Measurements from ENCODE around the gene SLC9A9. TPM values are rescaled to one million over a fixed set of nuclear protein-coding genes. Genes with fewer than 3 reads are reported as not detected.

Gene SLC9A9
- total RNA-seq, 4 donors from 2014 or later, result 7.8 to 19.6 (median 13.4) TPM

DNA sequence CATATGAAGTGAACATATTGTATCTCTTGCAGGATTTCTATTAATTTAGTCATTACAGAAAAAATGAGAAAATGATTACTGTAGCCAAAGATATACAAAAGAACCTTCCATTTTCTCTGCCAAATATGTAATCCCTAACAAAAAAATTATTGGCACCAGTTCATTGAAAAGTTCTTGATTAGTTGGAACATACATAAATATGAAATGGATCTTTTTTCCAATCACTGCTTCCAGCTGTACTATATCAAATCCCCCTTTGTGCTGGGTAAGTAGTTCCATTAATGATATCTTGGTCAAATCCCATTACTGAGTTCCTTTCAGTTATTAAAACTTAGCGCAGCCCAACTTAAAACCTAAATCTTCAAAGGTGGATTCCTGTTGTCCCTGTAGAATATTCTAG lies 263.8 kb downstream of the SLC9A9 start:
- Histone ChIP-seq H3K4me3 (replicated peaks in 1 of 3) (no peak overlapping the region), H3K9me3 (no peaks in the 10 kb centered on the region), H3K27me3 (no peaks in the 10 kb centered on the region), H3K36me3 (no peaks in the 10 kb centered on the region), H3K27ac (no peak overlapping the region), H3K4me1 (peaks cover 11 to 16% of the 10 kb centered on the region in 2 donors)
- intact Hi-C loops (cut with DNase I), result no loop called here
- WGBS, 2 donors, result 89 to 92% methylated on average over 1 of the region's 1 CpG
- DNase-seq, result no peak
- TF ChIP-seq, protein P1, sequence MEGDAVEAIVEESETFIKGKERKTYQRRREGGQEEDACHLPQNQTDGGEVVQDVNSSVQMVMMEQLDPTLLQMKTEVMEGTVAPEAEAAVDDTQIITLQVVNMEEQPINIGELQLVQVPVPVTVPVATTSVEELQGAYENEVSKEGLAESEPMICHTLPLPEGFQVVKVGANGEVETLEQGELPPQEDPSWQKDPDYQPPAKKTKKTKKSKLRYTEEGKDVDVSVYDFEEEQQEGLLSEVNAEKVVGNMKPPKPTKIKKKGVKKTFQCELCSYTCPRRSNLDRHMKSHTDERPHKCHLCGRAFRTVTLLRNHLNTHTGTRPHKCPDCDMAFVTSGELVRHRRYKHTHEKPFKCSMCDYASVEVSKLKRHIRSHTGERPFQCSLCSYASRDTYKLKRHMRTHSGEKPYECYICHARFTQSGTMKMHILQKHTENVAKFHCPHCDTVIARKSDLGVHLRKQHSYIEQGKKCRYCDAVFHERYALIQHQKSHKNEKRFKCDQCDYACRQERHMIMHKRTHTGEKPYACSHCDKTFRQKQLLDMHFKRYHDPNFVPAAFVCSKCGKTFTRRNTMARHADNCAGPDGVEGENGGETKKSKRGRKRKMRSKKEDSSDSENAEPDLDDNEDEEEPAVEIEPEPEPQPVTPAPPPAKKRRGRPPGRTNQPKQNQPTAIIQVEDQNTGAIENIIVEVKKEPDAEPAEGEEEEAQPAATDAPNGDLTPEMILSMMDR (IDR thresholded peaks at IDR 0.05), result no peak
- TF ChIP-seq POLR2A (IDR thresholded peaks at IDR 0.05), result no peak

DNA sequence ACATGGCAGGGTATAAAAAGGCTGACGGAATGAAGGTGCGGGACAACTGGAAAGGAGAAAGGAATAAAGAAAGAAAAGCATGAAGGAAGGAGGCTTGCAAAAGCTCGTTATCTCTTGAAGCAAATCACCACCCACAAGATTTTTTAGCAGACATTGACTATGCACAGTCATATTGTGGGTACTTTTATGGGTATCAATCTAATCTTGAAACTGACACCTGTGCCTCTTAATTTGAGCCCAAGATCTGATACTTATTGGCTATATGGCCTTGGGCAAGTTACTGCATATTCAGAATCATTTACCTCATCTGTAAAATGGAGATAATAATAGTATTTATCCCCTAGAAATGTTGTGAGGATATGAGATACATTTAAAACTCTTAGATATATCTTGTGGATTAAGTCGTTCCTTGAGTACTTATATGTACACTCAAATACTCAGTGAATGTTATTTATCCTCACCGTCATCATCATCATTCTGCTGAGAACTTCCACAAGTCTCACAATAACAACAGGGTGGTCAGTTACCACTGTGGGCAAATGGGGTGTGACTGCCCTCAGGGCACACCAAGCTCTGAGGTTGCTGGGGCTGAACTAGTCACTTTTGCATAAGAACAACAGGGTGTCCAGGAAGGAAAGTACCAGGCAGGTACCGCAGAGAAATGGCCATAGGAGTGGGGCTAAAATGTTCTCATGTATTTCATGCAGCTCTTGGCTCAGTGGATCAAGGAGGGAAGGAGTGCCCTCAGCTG lies 266.1 kb downstream of the SLC9A9 start:
- intact Hi-C loops (cut with DNase I), result no loop called here
- no peaks in the 10 kb centered on the region for H3K9me3 ChIP-seq
- 95 to 96% methylated on average over 6 of the region's 6 CpGs for WGBS, 2 donors

DNA sequence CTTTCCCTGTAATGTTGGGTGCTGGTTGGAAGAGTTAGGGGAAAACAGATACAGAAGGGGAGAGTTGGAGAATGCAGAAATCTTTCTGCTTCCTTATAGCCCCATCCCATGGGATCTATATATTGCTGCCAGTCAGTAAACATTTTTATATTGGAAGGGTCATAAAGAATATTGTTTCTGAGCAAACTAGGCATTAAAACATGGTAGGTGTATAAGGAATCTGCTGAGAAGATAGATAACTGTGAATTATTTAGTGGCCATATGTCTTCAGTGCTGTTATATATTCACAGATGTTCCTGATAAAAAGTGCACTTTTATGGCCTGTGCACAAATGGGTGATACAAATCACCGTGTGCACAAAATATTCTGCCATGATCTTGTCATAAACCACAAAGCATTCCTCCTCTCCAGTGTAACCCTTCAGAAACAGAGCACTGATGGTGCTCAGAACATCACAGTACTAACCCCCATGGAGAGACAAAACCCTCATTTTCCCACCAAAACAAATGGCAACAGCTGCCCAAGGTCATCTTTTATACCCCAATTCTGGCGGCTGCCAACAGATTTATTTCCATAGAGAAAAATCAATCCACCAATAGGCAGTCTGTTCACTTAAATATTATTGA lies 269.3 kb downstream of the SLC9A9 start:
- WGBS, 2 donors, result 94 to 95% methylated on average over 2 of the region's 2 CpGs
- H3K36me3 ChIP-seq, result no peaks in the 10 kb centered on the region
- intact Hi-C loops (cut with DNase I), result no loop called here

More for the DNA sequence above, 266.1 kb downstream of the SLC9A9 start:
- DNase-seq, result no peak
- Histone ChIP-seq H3K4me3 (replicated peaks in 1 of 3) (no peak overlapping the region), H3K4me1 (peaks cover 11 to 16% of the 10 kb centered on the region in 2 donors), H3K36me3 (no peaks in the 10 kb centered on the region), H3K27me3 (no peaks in the 10 kb centered on the region), H3K27ac (no peak overlapping the region)
- TF ChIP-seq, protein P1 (IDR thresholded peaks at IDR 0.05), result no peak
- TF ChIP-seq POLR2A (IDR thresholded peaks at IDR 0.05), result no peak

DNA sequence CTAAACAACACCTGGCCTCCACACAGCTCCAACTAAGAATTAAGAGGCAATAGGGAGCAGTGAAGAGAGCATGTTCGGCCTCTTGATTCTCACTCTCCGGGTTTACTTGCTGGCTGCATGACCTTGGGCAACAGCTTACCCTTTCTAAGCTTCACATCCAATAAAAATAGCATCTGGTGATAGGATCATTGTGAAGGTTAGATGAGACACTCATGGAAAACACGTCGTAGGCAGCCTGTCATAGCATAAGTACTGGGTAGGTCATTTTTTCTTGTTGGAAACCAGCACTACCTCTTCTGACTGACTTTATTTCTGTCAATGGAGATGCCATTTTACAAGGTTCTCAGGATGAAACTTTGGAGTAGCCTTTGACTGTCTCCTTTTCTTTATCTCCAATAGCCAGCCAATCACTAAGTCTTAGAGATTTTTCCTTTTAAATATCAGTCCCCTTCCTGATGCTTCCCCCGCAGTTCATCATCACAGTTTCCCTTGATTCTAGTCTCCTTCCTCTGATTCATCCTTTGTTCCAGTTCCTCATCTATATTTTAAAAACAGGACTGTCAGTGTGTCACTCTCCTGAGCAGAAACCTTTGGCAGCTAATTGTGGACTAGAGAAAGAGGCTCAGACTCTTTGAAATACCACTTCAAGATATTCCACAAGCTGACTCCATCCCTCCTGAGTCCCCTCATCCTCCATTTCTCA lies 271.5 kb downstream of the SLC9A9 start:
- TF ChIP-seq, protein P1 (IDR thresholded peaks at IDR 0.05), result no peak
- no peak for TF ChIP-seq POLR2A (IDR thresholded peaks at IDR 0.05)
- no peak overlapping the region for H3K4me3 ChIP-seq (replicated peaks in 1 of 3)
- WGBS, 2 donors, result 92 to 95% methylated on average over 5 of the region's 5 CpGs
- H3K9me3 ChIP-seq, result no peaks in the 10 kb centered on the region
- H3K4me1 ChIP-seq, result peaks cover 0 to 8% of the 10 kb centered on the region in 2 donors
- DNase-seq, result no peak
- H3K36me3 ChIP-seq, result no peaks in the 10 kb centered on the region
- no peaks in the 10 kb centered on the region for H3K27me3 ChIP-seq
- intact Hi-C loops (cut with DNase I), result no loop called here
- no peak overlapping the region for H3K27ac ChIP-seq

More for the DNA sequence above, 269.3 kb downstream of the SLC9A9 start:
- H3K27ac ChIP-seq, result no peak overlapping the region
- no peaks in the 10 kb centered on the region for H3K27me3 ChIP-seq
- DNase-seq, result no peak
- no peak overlapping the region for H3K4me3 ChIP-seq (replicated peaks in 1 of 3)
- TF ChIP-seq POLR2A (IDR thresholded peaks at IDR 0.05), result no peak
- TF ChIP-seq, protein P1 (IDR thresholded peaks at IDR 0.05), result no peak
- H3K4me1 ChIP-seq, result peaks cover 0 to 3% of the 10 kb centered on the region in 2 donors
- H3K9me3 ChIP-seq, result no peaks in the 10 kb centered on the region

All from thyroid gland (tissue), 4 donors.